Muscle layer of duodenum (tissue), 2 donors: Measurements from ENCODE around the gene ARHGEF2.

Experiments used
- H3K27ac ChIP-seq: one replicate; pipeline ENCODE4 v1.7.0; 2013; ENCODE audit warnings: mild to moderate bottlenecking, low read length
- H3K27me3 ChIP-seq: one replicate; pipeline ENCODE4 v1.7.0; 2013; ENCODE audit warnings: low read depth, mild to moderate bottlenecking, control low read depth, low read length
- H3K36me3 ChIP-seq, 2 donors: one replicate each; pipeline ENCODE4 v1.7.0; 2013; ENCODE audit warnings: low read length in 2 of 2, control low read depth in 1 of 2, mild to moderate bottlenecking in 1 of 2; ENCODE audit not compliant: insufficient read depth in 2 of 2, control insufficient read depth in 1 of 2
- H3K4me1 ChIP-seq, 2 donors: one replicate each; pipeline ENCODE4 v1.7.0; 2013; ENCODE audit warnings: low read length in 2 of 2, mild to moderate bottlenecking in 2 of 2, control low read depth in 1 of 2, moderate library complexity in 1 of 2; ENCODE audit not compliant: insufficient read depth in 2 of 2, control insufficient read depth in 1 of 2
- H3K4me3 ChIP-seq, 2 donors: one replicate each; pipeline ENCODE4 v1.7.0; 2013; ENCODE audit warnings: low read length in 2 of 2, low read depth in 1 of 2, mild to moderate bottlenecking in 1 of 2
- H3K9me3 ChIP-seq, 2 donors: one replicate each; pipeline ENCODE4 v1.7.0; 2013; ENCODE audit warnings: low read length in 2 of 2, control low read depth in 1 of 2, mild to moderate bottlenecking in 1 of 2; ENCODE audit not compliant: control insufficient read depth in 1 of 2
- donor health status: healthy.

Gene ARHGEF2

GRCh38 chr1:155976913-155977689 lies 1.2 kb downstream of the ARHGEF2 start:
- Histone ChIP-seq H3K36me3 (peaks cover 0 to 12% of the 10 kb centered on the region in 2 donors), H3K27me3 (no peaks in the 10 kb centered on the region), H3K4me1 (peaks cover 56 to 85% of the 10 kb centered on the region in 2 donors), H3K4me3 (peak overlapping the region; percentile 83 to 89), H3K9me3 (no peaks in the 10 kb centered on the region), H3K27ac (peak overlapping the region; percentile 87)

DNA sequence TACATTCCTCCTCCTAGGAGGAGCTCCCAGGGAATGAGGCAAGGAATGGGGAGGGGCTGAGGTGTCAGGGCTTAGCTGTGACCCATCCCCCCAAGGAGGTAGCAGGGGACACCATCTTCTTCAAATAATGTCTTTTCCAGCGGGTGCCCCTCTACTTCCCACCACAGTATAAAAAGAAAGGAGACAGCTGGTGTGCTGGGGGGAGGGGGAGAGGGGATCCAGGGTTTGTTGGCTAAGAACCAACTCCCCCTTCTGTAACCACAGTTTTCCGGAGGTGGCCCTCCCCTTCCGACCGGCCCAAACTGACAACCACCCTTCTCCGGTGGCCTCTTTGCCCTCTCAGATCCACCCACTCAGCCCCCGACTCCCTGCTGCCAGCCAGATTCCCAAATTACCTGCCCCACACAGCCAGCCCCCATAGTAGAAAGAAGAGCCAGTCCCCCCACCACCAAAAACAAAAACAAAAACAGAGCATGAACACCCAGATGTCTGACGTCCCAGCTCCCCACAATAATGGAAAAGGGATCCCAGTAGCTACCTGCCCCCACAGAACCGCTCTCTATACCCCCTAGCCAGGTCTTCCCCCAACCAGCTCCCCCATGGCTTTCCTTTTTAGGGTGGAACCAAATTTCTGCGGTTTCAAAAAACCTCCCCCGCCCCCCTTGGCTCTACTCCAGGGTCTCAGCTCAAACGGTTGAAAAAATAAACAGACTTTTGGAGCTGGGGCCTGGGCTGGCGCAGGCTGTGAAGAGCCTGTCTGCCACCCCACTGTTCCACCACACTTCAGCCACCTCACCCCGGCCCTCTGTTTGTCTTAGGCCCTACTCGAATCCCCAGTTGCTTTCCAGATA lies 2.1 kb downstream of the ARHGEF2 start:
- Histone ChIP-seq H3K4me1 (peaks cover 48 to 84% of the 10 kb centered on the region in 2 donors), H3K4me3 (peak overlapping the region; percentile 83 to 89)

GRCh38 chr1:155975375-155976061 lies 2.8 kb downstream of the ARHGEF2 start:
- Histone ChIP-seq H3K36me3 (peaks cover 0 to 12% of the 10 kb centered on the region in 2 donors), H3K27me3 (no peaks in the 10 kb centered on the region), H3K4me3 (peak overlapping the region; percentile 83 to 89), H3K27ac (peak overlapping the region; percentile 87), H3K9me3 (no peaks in the 10 kb centered on the region), H3K4me1 (peaks cover 45 to 84% of the 10 kb centered on the region in 2 donors)

More for the DNA sequence above, 2.1 kb downstream of the ARHGEF2 start:
- Histone ChIP-seq H3K27me3 (no peaks in the 10 kb centered on the region), H3K27ac (peak overlapping the region; percentile 87), H3K9me3 (no peaks in the 10 kb centered on the region), H3K36me3 (peaks cover 0 to 12% of the 10 kb centered on the region in 2 donors)

GRCh38 chr1:155974208-155975115 lies 3.9 kb downstream of the ARHGEF2 start:
- Histone ChIP-seq H3K36me3 (peaks cover 0 to 12% of the 10 kb centered on the region in 2 donors), H3K27ac (peak overlapping the region; percentile 87), H3K9me3 (no peaks in the 10 kb centered on the region), H3K4me3 (peak overlapping the region; percentile 83 to 89), H3K27me3 (no peaks in the 10 kb centered on the region), H3K4me1 (peaks cover 42 to 84% of the 10 kb centered on the region in 2 donors)

DNA sequence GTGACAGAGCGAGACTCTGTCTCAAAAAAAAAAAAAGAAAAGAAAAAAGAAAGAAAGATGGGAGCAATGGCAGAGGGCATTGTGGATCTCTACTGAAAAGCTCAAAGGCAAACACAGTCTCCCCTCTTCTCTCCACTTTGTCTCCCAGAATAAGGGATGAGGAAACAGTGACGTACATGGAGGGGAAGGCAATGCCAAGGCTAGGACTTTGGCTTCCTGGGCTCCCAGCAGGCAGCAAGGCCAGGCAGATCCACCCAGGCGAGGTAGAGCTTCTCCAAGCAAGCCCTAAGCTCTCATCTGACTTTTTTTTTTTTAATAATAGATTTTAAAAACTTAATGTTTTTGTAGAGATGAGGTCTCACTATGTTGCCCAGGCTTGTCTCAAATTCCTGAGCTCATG lies 4.6 kb downstream of the ARHGEF2 start:
- Histone ChIP-seq H3K36me3 (peaks cover 0 to 10% of the 10 kb centered on the region in 2 donors), H3K27me3 (no peaks in the 10 kb centered on the region), H3K4me1 (peaks cover 44 to 84% of the 10 kb centered on the region in 2 donors), H3K27ac (no peak overlapping the region), H3K4me3 (no peak overlapping the region), H3K9me3 (no peaks in the 10 kb centered on the region)

- Histone ChIP-seq H3K9me3 (no peaks in the 10 kb centered on the region), H3K27ac (no peak overlapping the region), H3K4me1 (peaks cover 57 to 93% of the 10 kb centered on the region in 2 donors), H3K36me3 (no peaks in the 10 kb centered on the region), H3K27me3 (no peaks in the 10 kb centered on the region), H3K4me3 (no peak overlapping the region)
These were observed 6.2 kb downstream of the ARHGEF2 start for GRCh38 chr1:155971910-155972809.

DNA sequence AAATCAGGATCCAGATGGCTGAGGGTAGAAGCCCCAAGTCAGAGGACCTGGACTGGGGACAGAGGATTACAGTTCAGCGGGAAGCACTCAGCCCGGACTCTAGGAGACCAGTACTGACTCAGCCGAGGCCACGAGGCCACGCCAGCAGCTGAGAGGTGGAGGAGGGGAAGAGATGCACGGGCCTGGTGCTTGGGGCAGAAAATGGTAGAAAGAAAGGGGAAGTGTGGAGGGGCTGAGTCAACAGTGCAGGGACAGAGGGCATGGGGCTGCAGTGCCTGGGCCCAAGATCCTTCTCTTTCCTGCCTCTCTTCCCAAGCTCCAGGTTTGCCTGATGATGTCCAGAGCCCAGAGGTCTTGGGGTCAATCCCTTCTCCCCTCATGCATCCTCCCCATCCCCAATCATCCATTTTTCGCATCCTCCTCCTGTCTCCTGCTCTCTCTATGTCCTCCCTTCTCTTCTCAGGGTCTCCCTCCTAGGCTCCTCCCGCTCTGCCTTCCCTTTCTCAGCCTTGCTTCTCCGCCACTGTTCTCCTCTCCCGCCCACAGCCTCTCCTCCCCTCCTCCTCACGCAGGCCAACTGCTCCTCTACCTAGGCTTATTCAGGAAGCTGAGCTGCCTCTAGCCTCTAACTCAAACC lies 7.7 kb downstream of the ARHGEF2 start:
- Histone ChIP-seq H3K27me3 (no peaks in the 10 kb centered on the region), H3K4me3 (peak overlapping the region in 1 of 2 donors; percentile 22), H3K27ac (peak overlapping the region; percentile 48), H3K4me1 (peaks cover 52 to 93% of the 10 kb centered on the region in 2 donors), H3K9me3 (no peaks in the 10 kb centered on the region), H3K36me3 (peaks cover 9% of the 10 kb centered on the region in 2 donors)

DNA sequence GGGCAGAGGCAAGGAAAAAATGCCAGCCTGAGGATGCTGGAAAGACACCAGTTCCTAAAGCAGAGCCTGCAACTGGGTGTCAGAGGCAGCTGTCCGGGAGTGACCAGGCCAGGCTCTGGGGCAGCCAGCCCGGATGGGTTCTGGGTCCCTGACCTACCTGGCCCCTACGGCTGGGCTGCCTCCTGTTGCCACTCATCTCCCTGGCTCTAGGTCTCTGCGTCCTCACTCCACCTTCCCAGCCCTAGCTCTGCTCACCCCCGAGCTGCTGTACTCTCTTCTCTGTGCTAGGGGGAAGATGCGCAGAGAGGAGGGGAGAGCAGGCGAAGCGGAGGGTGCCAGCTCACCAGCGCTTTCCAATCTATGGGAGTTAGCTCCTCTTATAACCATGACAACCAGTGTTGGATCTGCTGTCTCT lies 9.0 kb downstream of the ARHGEF2 start:
- Histone ChIP-seq H3K4me1 (peaks cover 43 to 80% of the 10 kb centered on the region in 2 donors), H3K27me3 (no peaks in the 10 kb centered on the region), H3K4me3 (no peak overlapping the region), H3K36me3 (peaks cover 17 to 21% of the 10 kb centered on the region in 2 donors), H3K9me3 (no peaks in the 10 kb centered on the region), H3K27ac (peak overlapping the region; percentile 48)

GRCh38 chr1:155968670-155969069 lies 9.7 kb downstream of the ARHGEF2 start:
- Histone ChIP-seq H3K9me3 (no peaks in the 10 kb centered on the region), H3K36me3 (peaks cover 20 to 24% of the 10 kb centered on the region in 2 donors), H3K27ac (peak overlapping the region; percentile 50), H3K27me3 (no peaks in the 10 kb centered on the region), H3K4me3 (peak overlapping the region in 1 of 2 donors; percentile 19), H3K4me1 (peaks cover 39 to 73% of the 10 kb centered on the region in 2 donors)
